Endothelial cell of umbilical vein (primary cell): ENCODE results near the gene NRG3. TPM values are rescaled to one million over a fixed set of nuclear protein-coding genes. Genes with fewer than 3 reads are reported as not detected.

Experiments
- BruUV-seq: library from RNA; stranded (reverse); fragments of 400-500 nt; replicated peaks from 2 replicates; lab custom pipeline; 2021; lab: Mats Ljungman, UMichigan
- CTCF ChIA-PET: fragments of 300-600, 350-600 bp; sonication (Branson Sonifier 250); formaldehyde crosslinking; loops from one replicate; lab custom pipeline; 2021; ENCODE audit warnings: antibody characterized with exemption, inconsistent platforms; lab: Charles Lee
- POLR2A ChIA-PET: fragments of 300-600, 350-600 bp; sonication (Branson Sonifier 250); formaldehyde crosslinking; loops from one replicate; lab custom pipeline; 2021; ENCODE audit warnings: antibody characterized with exemption, inconsistent platforms; lab: Charles Lee
- DNase-seq: peaks from one replicate; pipeline ENCODE4 v3.0.0-alpha.2; 2011; ENCODE audit warnings: low read depth, low spot score
- FAIRE-seq: peaks from 2 replicates; lab custom pipeline; 2011; peaks lifted over from hg19 to GRCh38; lab: Jason Lieb, UNC
- H2AFZ ChIP-seq: 2 replicates; pipeline ENCODE4 v1.6.0; 2012; ENCODE audit warnings: low read depth, low read length, control low read depth, inconsistent platforms
- H3K27ac ChIP-seq: 2 replicates; pipeline ENCODE4 v1.5.1; 2011; ENCODE audit warnings: low read depth, mild to moderate bottlenecking, control low read depth, low read length, moderate library complexity; ENCODE audit not compliant: insufficient read depth
- H3K27me3 ChIP-seq, 2 experiments: 2 replicates each; pipeline versions ENCODE4 v1.6.0 to v1.6.1; 2011; ENCODE audit warnings: low read length in 2 of 2, mixed read lengths in 1 of 2; ENCODE audit not compliant: control insufficient read depth in 2 of 2, insufficient read depth in 2 of 2
- H3K36me3 ChIP-seq, 2 experiments: 2 replicates in 1 of 2; 3 replicates in 1 of 2; pipeline ENCODE4 v1.5.1; 2011; ENCODE audit warnings: low read length in 2 of 2, mild to moderate bottlenecking in 1 of 2, moderate library complexity in 1 of 2; ENCODE audit not compliant: control insufficient read depth in 2 of 2, insufficient read depth in 2 of 2; ENCODE audit errors: extremely low read depth in 1 of 2
- H3K4me1 ChIP-seq: 3 replicates; pipeline ENCODE4 v1.5.1; 2011; ENCODE audit warnings: mild to moderate bottlenecking, low read length; ENCODE audit not compliant: control insufficient read depth, insufficient read depth; ENCODE audit errors: extremely low read depth
- H3K4me2 ChIP-seq: 2 replicates; pipeline ENCODE4 v1.6.1; 2011; ENCODE audit warnings: low read length, control low read depth, mixed read lengths; ENCODE audit not compliant: insufficient read depth
- H3K4me3 ChIP-seq, 3 experiments: fragments of 200-600 bp in 1 of 3; sonication (generic), shearing (Covaris generic) in 1 of 3; replicated peaks in 1 of 3; 2 replicates each; pipeline ENCODE4 v1.5.1; 2011 to 2016; ENCODE audit warnings: control low read depth in 3 of 3, low read length in 3 of 3, mild to moderate bottlenecking in 2 of 3, inconsistent platforms in 1 of 3, low read depth in 1 of 3, moderate library complexity in 1 of 3; ENCODE audit not compliant: insufficient read depth in 1 of 3
- H3K79me2 ChIP-seq: 2 replicates; pipeline ENCODE4 v1.6.0; 2012; ENCODE audit warnings: low read length, inconsistent platforms; ENCODE audit not compliant: control insufficient read depth, insufficient read depth
- H3K9ac ChIP-seq: replicated peaks from 2 replicates; pipeline ENCODE3; 2011; ENCODE audit warnings: low read length, control low read depth; ENCODE audit not compliant: insufficient read depth; ENCODE audit errors: extremely low read depth
- H3K9me1 ChIP-seq: replicated peaks from 3 replicates; pipeline ENCODE4 v1.6.0; 2011; ENCODE audit warnings: mild to moderate bottlenecking, low read length; ENCODE audit not compliant: control insufficient read depth, insufficient read depth; ENCODE audit errors: extremely low read depth
- H3K9me3 ChIP-seq: replicated peaks from 2 replicates; pipeline ENCODE4 v1.5.1; 2012; ENCODE audit warnings: low read length, inconsistent platforms; ENCODE audit not compliant: control insufficient read depth, insufficient read depth
- H4K20me1 ChIP-seq: replicated peaks from 2 replicates; pipeline ENCODE3; 2011; ENCODE audit warnings: mild to moderate bottlenecking, low read length; ENCODE audit not compliant: control insufficient read depth, insufficient read depth; ENCODE audit errors: extremely low read depth
- EZH2 ChIP-seq: IDR thresholded peaks from 2 replicates; pipeline ENCODE4 v1.6.1; 2012; ENCODE audit warnings: borderline replicate concordance, low read depth, mild to moderate bottlenecking, moderate library complexity, low read length, inconsistent platforms; ENCODE audit not compliant: severe bottlenecking
- FOS ChIP-seq: IDR thresholded peaks from 2 replicates; pipeline ENCODE4 v1.6.1; 2011; ENCODE audit warnings: mild to moderate bottlenecking, low read length, moderate library complexity, borderline replicate concordance; ENCODE audit not compliant: insufficient read depth
- GATA2 ChIP-seq: IDR thresholded peaks from 2 replicates; pipeline ENCODE4 v1.7.0; 2011; ENCODE audit warnings: low read depth, mild to moderate bottlenecking, moderate library complexity, mixed read lengths, low read length; ENCODE audit not compliant: insufficient read length, insufficient read depth
- JUN ChIP-seq: IDR thresholded peaks from 2 replicates; pipeline ENCODE4 v1.6.1; 2011; ENCODE audit warnings: borderline replicate concordance, low read depth; ENCODE audit not compliant: insufficient read length, insufficient read depth
- MAX ChIP-seq: IDR thresholded peaks from 2 replicates; pipeline ENCODE4 v1.6.1; 2011; ENCODE audit not compliant: insufficient read depth, insufficient read length
- MYC ChIP-seq: IDR thresholded peaks from one replicate; pipeline ENCODE4 v1.6.1; 2011; ENCODE audit warnings: mild to moderate bottlenecking, low read depth, low read length
- POLR2A ChIP-seq: IDR thresholded peaks from 2 replicates; pipeline ENCODE4 v1.6.1; 2012; ENCODE audit warnings: low read depth, mild to moderate bottlenecking, control low read depth, low read length
- POLR2AphosphoS5 ChIP-seq: IDR thresholded peaks from 2 replicates; pipeline ENCODE4 v1.6.1; 2012; ENCODE audit warnings: low read depth, mild to moderate bottlenecking, control low read depth, low read length, moderate library complexity; ENCODE audit not compliant: insufficient read depth
- dilution Hi-C: fragments of 300-500 bp; cut with MboI; formaldehyde crosslinking; loops from one replicate; pipeline ENCODE4 v1.15.0; 2019; ENCODE audit warnings: low sequenced_read_pairs; ENCODE audit not compliant: extremely low pct_ligation_motif_present
- intact Hi-C: fragments of 100-400 bp; cut with micrococcal nuclease; formaldehyde crosslinking; loops from one replicate; pipeline ENCODE4 v1.10.0; 2022
- polyA plus RNA-seq, 4 experiments: library from polyadenylated mRNA; depleted of rRNA in 3 of 4; stranded (reverse) in 3 of 4; unstranded in 1 of 4; fragments of >200 nt; gene quantifications; 2 replicates each; pipeline versions ENCODE4 v1.2.1 to v1.2.3, GENCODE V29; 2011 to 2012; ENCODE audit warnings: missing spikeins in 1 of 4
- total RNA-seq: library from RNA; stranded (reverse); gene quantifications from 2 replicates; pipeline ENCODE4 v1.2.3, GENCODE V29; 2021
- TF ChIP-seq, protein P1 (sequence below), 2 donors: IDR thresholded peaks; 1 replicate in 1 of 2; 2 replicates in 1 of 2; pipeline ENCODE4 v1.5.1; 2011; ENCODE audit warnings: low read length in 2 of 2, mild to moderate bottlenecking in 2 of 2, moderate library complexity in 2 of 2, control low read depth in 1 of 2, inconsistent platforms in 1 of 2, low read depth in 1 of 2; ENCODE audit not compliant: insufficient read depth in 1 of 2; ENCODE audit errors: extremely low read depth in 1 of 2

Gene NRG3
- total and polyA plus RNA-seq, 2 donors (not counting 3 experiments of a cell fraction or from before 2014, with no cell fraction given): 1.9 to 3.9 TPM

DNA sequence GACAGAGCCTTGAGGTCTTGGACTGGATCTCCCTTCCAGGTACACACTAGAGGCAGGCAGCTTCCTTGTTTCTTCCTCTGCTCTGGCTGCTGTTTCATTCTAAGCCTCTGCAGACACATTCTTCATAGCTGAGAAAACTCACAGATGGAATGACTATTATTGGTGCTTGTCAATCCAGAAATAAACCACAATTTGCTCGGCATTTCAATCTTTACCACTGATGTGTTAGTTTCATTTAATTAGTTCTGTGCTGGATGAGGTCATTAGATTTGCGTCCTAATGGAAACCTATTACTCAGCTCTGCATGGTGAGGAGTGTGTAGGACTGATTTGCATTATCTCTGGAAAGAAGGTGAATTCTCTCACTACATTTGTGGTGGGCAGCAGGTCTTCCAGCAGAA, 392.5 kb downstream of the NRG3 start:
- Histone ChIP-seq H3K36me3 (no peaks in the 10 kb centered on the region), H3K27me3 (no peaks in the 10 kb centered on the region), H3K79me2 (no peaks in the 10 kb centered on the region), H3K9me3 (no peaks in the 10 kb centered on the region), H2AFZ (no peak overlapping the region), H3K9me1 (no peaks in the 10 kb centered on the region), H3K4me1 (no peaks in the 10 kb centered on the region), H3K4me3 (no peak overlapping the region), H3K27ac (no peak overlapping the region), H3K9ac (no peak overlapping the region), H4K20me1 (no peaks in the 10 kb centered on the region), H3K4me2 (no peak overlapping the region)
- no peak for TF ChIP-seq MYC
- TF ChIP-seq JUN: peak; percentile 6
- no peak for TF ChIP-seq POLR2AphosphoS5
- TF ChIP-seq FOS: no peak
- TF ChIP-seq, protein P1, sequence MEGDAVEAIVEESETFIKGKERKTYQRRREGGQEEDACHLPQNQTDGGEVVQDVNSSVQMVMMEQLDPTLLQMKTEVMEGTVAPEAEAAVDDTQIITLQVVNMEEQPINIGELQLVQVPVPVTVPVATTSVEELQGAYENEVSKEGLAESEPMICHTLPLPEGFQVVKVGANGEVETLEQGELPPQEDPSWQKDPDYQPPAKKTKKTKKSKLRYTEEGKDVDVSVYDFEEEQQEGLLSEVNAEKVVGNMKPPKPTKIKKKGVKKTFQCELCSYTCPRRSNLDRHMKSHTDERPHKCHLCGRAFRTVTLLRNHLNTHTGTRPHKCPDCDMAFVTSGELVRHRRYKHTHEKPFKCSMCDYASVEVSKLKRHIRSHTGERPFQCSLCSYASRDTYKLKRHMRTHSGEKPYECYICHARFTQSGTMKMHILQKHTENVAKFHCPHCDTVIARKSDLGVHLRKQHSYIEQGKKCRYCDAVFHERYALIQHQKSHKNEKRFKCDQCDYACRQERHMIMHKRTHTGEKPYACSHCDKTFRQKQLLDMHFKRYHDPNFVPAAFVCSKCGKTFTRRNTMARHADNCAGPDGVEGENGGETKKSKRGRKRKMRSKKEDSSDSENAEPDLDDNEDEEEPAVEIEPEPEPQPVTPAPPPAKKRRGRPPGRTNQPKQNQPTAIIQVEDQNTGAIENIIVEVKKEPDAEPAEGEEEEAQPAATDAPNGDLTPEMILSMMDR (IDR thresholded peaks at IDR 0.05; ENCODE audit: extremely low read depth in 1 of 2, insufficient read depth in 1 of 2, low read depth in 1 of 2, low read length in 2 of 2): no peak
- DNase-seq: no peak
- no TSS peak for BruUV-seq
- dilution Hi-C loops (no loop called here), intact Hi-C loops (no loop called here)
- no peak for FAIRE-seq
- ChIA-PET POLR2A (no interaction called here), CTCF (no interaction called here)

GRCh38 chr10:82267960-82268359, 393.0 kb downstream of the NRG3 start:
- Histone ChIP-seq H3K27ac (no peak overlapping the region), H4K20me1 (no peaks in the 10 kb centered on the region), H3K9me3 (no peaks in the 10 kb centered on the region), H3K36me3 (no peaks in the 10 kb centered on the region), H3K9ac (no peak overlapping the region), H3K4me1 (no peaks in the 10 kb centered on the region), H2AFZ (no peak overlapping the region), H3K9me1 (no peaks in the 10 kb centered on the region), H3K79me2 (no peaks in the 10 kb centered on the region), H3K4me3 (no peak overlapping the region), H3K27me3 (no peaks in the 10 kb centered on the region), H3K4me2 (no peak overlapping the region)
- DNase-seq (no peak), FAIRE-seq (no peak)
- POLR2A ChIA-PET: no interaction called here
- dilution Hi-C loops: no loop called here
- no TSS peak for BruUV-seq
- CTCF ChIA-PET: no interaction called here
- intact Hi-C loops: no loop called here
- TF ChIP-seq JUN: no peak
- TF ChIP-seq, protein P1 (IDR thresholded peaks at IDR 0.05; ENCODE audit: extremely low read depth in 1 of 2, insufficient read depth in 1 of 2, low read depth in 1 of 2, low read length in 2 of 2): no peak
- TF ChIP-seq MYC: no peak
- no peak for TF ChIP-seq POLR2A
- TF ChIP-seq FOS: no peak
- TF ChIP-seq MAX: no peak
- no peak for TF ChIP-seq GATA2
- TF ChIP-seq POLR2AphosphoS5: no peak
- no peak for TF ChIP-seq EZH2
